Transverse colon (tissue), 3 donors: ENCODE data around the gene MTHFD2L.

Source experiments
- EP300 ChIP-seq: sonication (generic); formaldehyde crosslinking; IDR thresholded peaks from one replicate; pipeline ENCODE4 v1.6.1; 2017; ENCODE audit warnings: antibody characterized with exemption, low read depth
- TF ChIP-seq, protein P1 (sequence below), 5 experiments: fragments of 200-600 bp in 3 of 5; fragments of 450-650 bp in 2 of 5; sonication (generic) in 3 of 5; IDR thresholded peaks; 1 replicate in 2 of 5; 2 replicates in 3 of 5; pipeline ENCODE4 v1.5.1; 2016 to 2017; ENCODE audit warnings: antibody characterized with exemption in 5 of 5, inconsistent platforms in 3 of 5, mild to moderate bottlenecking in 2 of 5, moderate library complexity in 1 of 5

DNA sequence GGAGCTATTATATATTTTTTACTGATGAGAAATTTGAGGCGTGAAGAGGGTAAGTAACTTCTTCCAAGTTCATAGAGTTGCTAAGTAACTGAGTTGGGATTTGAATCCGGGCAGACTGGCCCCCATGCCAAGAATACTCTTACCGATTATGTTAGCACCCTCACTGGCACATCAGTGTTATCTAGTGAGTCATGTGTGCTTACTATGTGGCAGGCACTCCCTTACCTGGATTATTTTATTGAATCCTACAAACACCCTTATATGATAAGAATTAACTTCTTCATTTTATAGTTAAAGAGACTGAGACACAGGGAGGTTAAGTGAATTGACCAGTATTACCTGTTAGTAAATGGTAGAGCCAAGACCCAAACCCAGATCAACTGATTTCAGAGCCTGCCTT lies 20.9 kb downstream of the MTHFD2L start:
- TF ChIP-seq, protein P1, sequence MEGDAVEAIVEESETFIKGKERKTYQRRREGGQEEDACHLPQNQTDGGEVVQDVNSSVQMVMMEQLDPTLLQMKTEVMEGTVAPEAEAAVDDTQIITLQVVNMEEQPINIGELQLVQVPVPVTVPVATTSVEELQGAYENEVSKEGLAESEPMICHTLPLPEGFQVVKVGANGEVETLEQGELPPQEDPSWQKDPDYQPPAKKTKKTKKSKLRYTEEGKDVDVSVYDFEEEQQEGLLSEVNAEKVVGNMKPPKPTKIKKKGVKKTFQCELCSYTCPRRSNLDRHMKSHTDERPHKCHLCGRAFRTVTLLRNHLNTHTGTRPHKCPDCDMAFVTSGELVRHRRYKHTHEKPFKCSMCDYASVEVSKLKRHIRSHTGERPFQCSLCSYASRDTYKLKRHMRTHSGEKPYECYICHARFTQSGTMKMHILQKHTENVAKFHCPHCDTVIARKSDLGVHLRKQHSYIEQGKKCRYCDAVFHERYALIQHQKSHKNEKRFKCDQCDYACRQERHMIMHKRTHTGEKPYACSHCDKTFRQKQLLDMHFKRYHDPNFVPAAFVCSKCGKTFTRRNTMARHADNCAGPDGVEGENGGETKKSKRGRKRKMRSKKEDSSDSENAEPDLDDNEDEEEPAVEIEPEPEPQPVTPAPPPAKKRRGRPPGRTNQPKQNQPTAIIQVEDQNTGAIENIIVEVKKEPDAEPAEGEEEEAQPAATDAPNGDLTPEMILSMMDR (IDR thresholded peaks at IDR 0.05): no peak
- TF ChIP-seq EP300: no peak
